ENCODE measurements around the gene SCYGR8. TPM values are rescaled to one million over a fixed set of nuclear protein-coding genes. Genes with fewer than 3 reads are reported as not detected.
"Not testable (repeated sequence)": the region's sequence is repeated elsewhere in the genome, so short reads cannot be mapped to it uniquely, and the experiment has no call there.

Gene SCYGR8
- total and polyA plus RNA-seq, 2 of the 8 experiments (the other 6 are each of a cell fraction or from before 2014, with no cell fraction given): not detected

DNA sequence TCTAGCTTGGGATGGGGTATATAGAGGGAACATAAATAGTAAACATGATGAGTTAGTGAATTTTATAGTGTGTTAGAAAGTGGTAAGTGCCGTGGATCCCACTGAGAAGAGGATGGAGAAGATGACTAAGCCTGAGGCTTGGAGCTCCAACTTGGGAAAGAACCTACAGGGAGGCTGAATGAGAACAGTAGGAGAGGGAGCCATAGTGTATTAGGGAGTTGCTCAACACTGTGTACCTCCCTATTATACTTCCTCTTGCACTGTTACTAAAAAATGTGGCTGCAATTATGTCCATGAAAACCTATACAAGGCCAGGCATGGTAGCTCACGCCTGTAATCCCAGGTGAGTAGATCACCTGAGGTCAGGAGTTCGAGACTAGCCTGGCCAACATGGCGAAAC is 25.0 kb upstream of the SCYGR8 start:
- Histone ChIP-seq H3K14ac (ENCODE audit: insufficient read length) (no peak overlapping the region), H3K9ac (replicated peaks in 1 of 4; ENCODE audit: extremely low read depth in 1 of 4, low read depth in 3 of 4, low read length in 3 of 4) (no peak overlapping the region), H4K20me1 (replicated peaks in 1 of 2; ENCODE audit: control insufficient read depth in 1 of 2, insufficient read depth in 2 of 2, low read length in 2 of 2) (no peaks in the 10 kb centered on the region), H3K36me3 (ENCODE audit: control insufficient read depth in 2 of 4, insufficient read depth in 4 of 4, low read length in 3 of 4) (no peaks in the 10 kb centered on the region), H3K4ac (replicated peaks; ENCODE audit: insufficient read length, low read depth, low read length) (peak overlapping the region; percentile 69), H2BK12ac (ENCODE audit: low read depth, low read length) (no peak overlapping the region), H3K56ac (replicated peaks; ENCODE audit: insufficient read length, low read depth, low read length) (no peak overlapping the region), H3K79me2 (ENCODE audit: control insufficient read depth in 1 of 2, insufficient read depth in 2 of 2, low read length in 2 of 2) (no peaks in the 10 kb centered on the region), H3K4me2 (ENCODE audit: insufficient read depth in 1 of 2, low read depth in 2 of 2, low read length in 2 of 2) (no peak overlapping the region), H3K23me2 (ENCODE audit: low read depth, low read length) (no peaks in the 10 kb centered on the region; the same call in 1 of the 2 replicates), H3K18ac (ENCODE audit: extremely low read depth, low read length) (no peak overlapping the region), H2BK20ac (ENCODE audit: low read length) (no peak overlapping the region), H3K27me3 (replicated peaks in 1 of 4; ENCODE audit: control insufficient read depth in 3 of 4, extremely low read depth in 1 of 4, insufficient read depth in 3 of 4, low read length in 3 of 4) (no peaks in the 10 kb centered on the region; a peak in 1 of 7 replicates), H2AFZ (ENCODE audit: low read length) (no peak overlapping the region), H3K79me1 (ENCODE audit: low read depth, low read length) (no peaks in the 10 kb centered on the region), H2BK15ac (ENCODE audit: low read length) (no peak overlapping the region), H3K4me3 (ENCODE audit: extremely low read depth in 1 of 4, insufficient read depth in 2 of 4, low read depth in 3 of 4, low read length in 4 of 4) (no peak overlapping the region), H2BK120ac (replicated peaks; ENCODE audit: low read depth, low read length) (no peak overlapping the region), H4K91ac (replicated peaks; ENCODE audit: insufficient read length, low read length) (no peak overlapping the region), H3K9me3 (ENCODE audit: insufficient read depth in 2 of 2, low read depth in 1 of 2, low read length in 1 of 2) (no peaks in the 10 kb centered on the region), H4K8ac (ENCODE audit: extremely low read depth, insufficient read depth, low read length) (no peak overlapping the region), H2BK5ac (ENCODE audit: low read depth, low read length) (no peak overlapping the region), H2AK5ac (ENCODE audit: low read depth, low read length) (no peak overlapping the region), H3K27ac (ENCODE audit: low read depth, low read length) (no peak overlapping the region), H4K5ac (ENCODE audit: insufficient read length, low read depth, low read length) (no peak overlapping the region), H3K4me1 (replicated peaks in 1 of 4; ENCODE audit: control insufficient read depth in 3 of 4, insufficient read depth in 4 of 4, low read length in 3 of 4) (peaks cover 0 to 4% (median under 1%) of the 10 kb centered on the region in 4 experiments; a peak in 3 of 7 replicates), H3K23ac (ENCODE audit: insufficient read length) (no peak overlapping the region)
- WGBS, 2 experiments (ENCODE audit: extremely low coverage in 1 of 2, insufficient coverage in 1 of 2, insufficient read length in 1 of 2, insufficient replicate concordance in 2 of 2, low coverage in 1 of 2, low lambda C conversion rate in 2 of 2, missing lambda C conversion rate in 1 of 2): 90% methylated on average over 4 of the region's 4 CpGs; no CpG with 5 or more reads in 1 of the 2 experiments
- DNase-seq (ENCODE audit: low read depth in 1 of 2, low spot score in 2 of 2): no peak
- FAIRE-seq: no peak
- ChIA-PET POLR2A (ENCODE audit: partially characterized antibody) (no interaction called here), CTCF (ENCODE audit: partially characterized antibody) (interaction anchor here (0.7 to 1.6 kb wide), 5 partner anchors 20 to 70 kb away, joined by 3 to 7 read pairs (median 3); no protein-coding TSS in a partner anchor)
- no peak for TF ChIP-seq KDM5A (IDR thresholded peaks at IDR 0.05; ENCODE audit: low read length)

DNA sequence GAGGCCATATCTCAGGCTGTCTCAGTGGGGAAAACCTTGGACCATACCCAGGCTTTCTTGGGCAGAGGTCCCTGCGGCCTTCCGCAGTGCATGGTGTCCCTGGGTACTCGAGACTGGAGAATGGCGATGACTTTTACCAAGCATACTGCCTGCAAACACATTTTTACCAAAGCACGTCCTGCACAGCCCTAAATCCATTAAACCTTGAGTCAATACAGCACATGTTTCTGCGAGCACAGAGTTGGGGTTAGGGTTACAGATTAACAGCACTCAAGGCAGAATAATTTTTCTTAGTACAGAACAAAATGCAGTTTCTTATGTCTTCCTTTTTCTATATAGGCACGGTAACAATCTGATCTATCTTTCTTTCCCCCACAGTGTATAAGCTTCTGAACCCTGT is 22.9 kb upstream of the SCYGR8 start:
- POLR2A ChIA-PET (ENCODE audit: partially characterized antibody); H4K8ac ChIP-seq (ENCODE audit: extremely low read depth, insufficient read depth, low read length); H3K4me2 ChIP-seq (ENCODE audit: insufficient read depth in 1 of 2, low read depth in 2 of 2, low read length in 2 of 2); H2AFZ ChIP-seq (ENCODE audit: low read length); H3K9ac ChIP-seq (replicated peaks in 1 of 4; ENCODE audit: extremely low read depth in 1 of 4, low read depth in 3 of 4, low read length in 3 of 4); H3K14ac ChIP-seq (ENCODE audit: insufficient read length); H4K20me1 ChIP-seq (replicated peaks in 1 of 2; ENCODE audit: control insufficient read depth in 1 of 2, insufficient read depth in 2 of 2, low read length in 2 of 2); H3K36me3 ChIP-seq (ENCODE audit: control insufficient read depth in 2 of 4, insufficient read depth in 4 of 4, low read length in 3 of 4); H3K79me1 ChIP-seq (ENCODE audit: low read depth, low read length); H3K9me3 ChIP-seq (ENCODE audit: insufficient read depth in 2 of 2, low read depth in 1 of 2, low read length in 1 of 2); DNase-seq (ENCODE audit: low read depth in 1 of 2, low spot score in 2 of 2); H2AK5ac ChIP-seq (ENCODE audit: low read depth, low read length); H3K27ac ChIP-seq (ENCODE audit: low read depth, low read length); H3K56ac ChIP-seq (replicated peaks; ENCODE audit: insufficient read length, low read depth, low read length); H2BK20ac ChIP-seq (ENCODE audit: low read length); H2BK15ac ChIP-seq (ENCODE audit: low read length); H2BK120ac ChIP-seq (replicated peaks; ENCODE audit: low read depth, low read length); H3K18ac ChIP-seq (ENCODE audit: extremely low read depth, low read length); H3K4me1 ChIP-seq (replicated peaks in 1 of 4; ENCODE audit: control insufficient read depth in 3 of 4, insufficient read depth in 4 of 4, low read length in 3 of 4); H3K23me2 ChIP-seq (ENCODE audit: low read depth, low read length); H2BK12ac ChIP-seq (ENCODE audit: low read depth, low read length); H4K91ac ChIP-seq (replicated peaks; ENCODE audit: insufficient read length, low read length); H3K4ac ChIP-seq (replicated peaks; ENCODE audit: insufficient read length, low read depth, low read length); H2BK5ac ChIP-seq (ENCODE audit: low read depth, low read length); H3K4me3 ChIP-seq (ENCODE audit: extremely low read depth in 1 of 4, insufficient read depth in 2 of 4, low read depth in 3 of 4, low read length in 4 of 4); FAIRE-seq; H3K23ac ChIP-seq (ENCODE audit: insufficient read length); H4K5ac ChIP-seq (ENCODE audit: insufficient read length, low read depth, low read length); H3K27me3 ChIP-seq (replicated peaks in 1 of 4; ENCODE audit: control insufficient read depth in 3 of 4, extremely low read depth in 1 of 4, insufficient read depth in 3 of 4, low read length in 3 of 4); H3K79me2 ChIP-seq (ENCODE audit: control insufficient read depth in 1 of 2, insufficient read depth in 2 of 2, low read length in 2 of 2): not testable (repeated sequence)
- WGBS, 2 experiments (ENCODE audit: extremely low coverage in 1 of 2, insufficient coverage in 1 of 2, insufficient read length in 1 of 2, insufficient replicate concordance in 2 of 2, low coverage in 1 of 2, low lambda C conversion rate in 2 of 2, missing lambda C conversion rate in 1 of 2): 81% methylated on average over 7 of the region's 7 CpGs; no CpG with 5 or more reads in 1 of the 2 experiments
- CTCF ChIA-PET (ENCODE audit: partially characterized antibody): interaction anchor here (1.2 kb wide), 1 partner anchor 43 kb away, joined by 3 read pairs; no protein-coding TSS in a partner anchor
